HG02884 (cell line): Measurements from ENCODE around the gene NRG2.

ENCODE experiments used
- ATAC-seq: cut with Tn5 transposase; IDR thresholded peaks from one replicate; pipeline ENCODE4 v1.9.1; 2021; ENCODE audit warnings: mild to moderate bottlenecking, moderate library complexity; ENCODE audit not compliant: unreplicated experiment

NRG2 gene

GRCh38 chr5:139799359-139799758 lies 243.7 kb downstream of the NRG2 start:
- ATAC-seq = no peak

- no peak for ATAC-seq
These were observed 244.2 kb downstream of the NRG2 start for GRCh38 chr5:139798883-139799282.

GRCh38 chr5:139797856-139798510 lies 245.1 kb downstream of the NRG2 start:
- no peak for ATAC-seq

DNA sequence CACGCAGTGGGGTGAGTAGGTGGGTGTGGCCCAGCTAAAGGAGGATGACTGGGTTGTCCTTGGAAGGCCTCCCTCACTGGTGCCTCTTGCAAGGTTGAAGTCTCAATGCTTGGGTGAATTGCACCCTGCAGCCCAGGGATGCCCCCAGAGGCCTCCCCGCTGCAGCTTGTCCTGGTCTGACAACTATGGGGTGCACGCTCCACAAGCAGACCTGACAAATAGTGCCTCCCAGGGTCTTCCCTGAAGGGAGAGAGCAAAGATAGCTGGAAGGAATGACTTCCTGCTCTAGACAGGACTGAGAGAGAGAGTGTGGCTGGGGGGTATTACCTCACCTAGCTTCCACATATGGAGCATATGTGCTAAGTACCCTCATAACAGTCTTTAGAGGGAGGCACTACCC lies 245.8 kb downstream of the NRG2 start:
- ATAC-seq = no peak
